GM12878 (cell line): ENCODE measurements around the gene NFKBIE. TPM values are rescaled to one million over a fixed set of nuclear protein-coding genes. Genes with fewer than 3 reads are reported as not detected.
A peak's percentile ranks its signal among the peaks of the same experiment; 100 is the strongest.

Experiments
- BACH1 ChIP-seq: fragments of 450-650 bp; IDR thresholded peaks from 2 replicates; pipeline ENCODE4 v1.6.1; 2017; ENCODE audit warnings: mild to moderate bottlenecking, borderline replicate concordance
- DPF2 ChIP-seq: fragments of 450-650 bp; IDR thresholded peaks from 2 replicates; pipeline ENCODE4 v1.6.1; 2017; ENCODE audit warnings: mild to moderate bottlenecking
- EGR1 ChIP-seq, 2 experiments: IDR thresholded peaks; 1 replicate in 1 of 2; 2 replicates in 1 of 2; pipeline ENCODE4 v1.6.1; 2011 to 2012; ENCODE audit warnings: low read depth in 2 of 2, low read length in 2 of 2, borderline replicate concordance in 1 of 2, mild to moderate bottlenecking in 1 of 2, moderate library complexity in 1 of 2
- ELK1 ChIP-seq: IDR thresholded peaks from 2 replicates; pipeline ENCODE4 v1.6.1; 2012; ENCODE audit warnings: low read depth, low read length, improper control_type of control experiment
- EP300 ChIP-seq, 2 experiments: fragments of 150-350 bp in 1 of 2; IDR thresholded peaks; 2 replicates each; pipeline ENCODE4 v1.6.1; 2011 to 2012; ENCODE audit warnings: low read depth in 2 of 2, low read length in 2 of 2, borderline replicate concordance in 1 of 2, improper control_type of control experiment in 1 of 2, inconsistent platforms in 1 of 2; ENCODE audit not compliant: control insufficient read depth in 1 of 2
- KDM1A ChIP-seq: fragments of 200-600 bp; sonication (generic); IDR thresholded peaks from 2 replicates; pipeline ENCODE4 v1.6.1; 2016; ENCODE audit warnings: borderline replicate concordance
- NBN ChIP-seq: fragments of 450-650 bp; IDR thresholded peaks from 2 replicates; pipeline ENCODE4 v1.6.1; 2016
- NR2F1 ChIP-seq: fragments of 450-650 bp; conservative IDR thresholded peaks from 2 replicates; pipeline ENCODE4 v1.6.1; 2017; ENCODE audit warnings: mild to moderate bottlenecking
- NRF1 ChIP-seq: conservative IDR thresholded peaks from 2 replicates; pipeline ENCODE4 v1.6.1; 2011; ENCODE audit warnings: mild to moderate bottlenecking, low read depth, low read length, improper control_type of control experiment
- RCOR1 ChIP-seq: conservative IDR thresholded peaks from 2 replicates; pipeline ENCODE4 v1.6.1; 2012; ENCODE audit warnings: low read depth, low read length, improper control_type of control experiment
- SIX5 ChIP-seq: IDR thresholded peaks from 2 replicates; pipeline ENCODE4 v1.6.1; 2011; ENCODE audit warnings: mild to moderate bottlenecking, low read depth, low read length, moderate library complexity; ENCODE audit not compliant: severe bottlenecking
- SKIL ChIP-seq: fragments of 450-650 bp; IDR thresholded peaks from 2 replicates; pipeline ENCODE4 v1.6.1; 2017; ENCODE audit warnings: mild to moderate bottlenecking, low read depth, inconsistent platforms; ENCODE audit not compliant: poor library complexity, severe bottlenecking
- WRNIP1 ChIP-seq: IDR thresholded peaks from 2 replicates; pipeline ENCODE4 v1.6.1; 2011; ENCODE audit warnings: low read depth, low read length, improper control_type of control experiment, borderline replicate concordance
- ZNF217 ChIP-seq: fragments of 450-650 bp; IDR thresholded peaks from 2 replicates; pipeline ENCODE4 v1.6.1; 2017; ENCODE audit warnings: antibody characterized with exemption, mild to moderate bottlenecking
- ZNF24 ChIP-seq: fragments of 450-650 bp; IDR thresholded peaks from 2 replicates; pipeline ENCODE4 v1.6.1; 2017; ENCODE audit warnings: antibody characterized with exemption, mild to moderate bottlenecking
- polyA plus RNA-seq, 11 experiments: library from polyadenylated mRNA; depleted of rRNA in 4 of 11; unstranded in 6 of 11; stranded (reverse) in 5 of 11; fragments of >200 nt; fragmentation: Nextera tagmentation in 4 of 11; fragmentation: Illumina TruSeq in 1 of 11; extraction: Ambion mirVana in 4 of 11; extraction: Trizol in 1 of 11; gene quantifications; 1 replicate in 1 of 11; 2 replicates in 10 of 11; pipeline versions ENCODE4 v1.2.1 to v1.2.3, GENCODE V29; 2011 to 2016; ENCODE audit warnings: inconsistent platforms in 2 of 11, missing spikeins in 2 of 11, low read depth in 1 of 11
- total RNA-seq, 4 experiments: library from RNA; depleted of rRNA in 3 of 4; stranded (reverse); fragments of >200 nt in 3 of 4; fragmentation: Illumina TruSeq in 1 of 4; extraction: Trizol in 1 of 4; gene quantifications; 2 replicates each; pipeline versions ENCODE4 v1.2.1 to v1.2.3, GENCODE V29; 2013 to 2021
- TF ChIP-seq, protein P1 (sequence below): fragments of 450-650 bp; formaldehyde crosslinking; IDR thresholded peaks from 2 replicates; pipeline ENCODE4 v1.4.0; 2020; ENCODE audit warnings: mild to moderate bottlenecking, moderate library complexity
- TF ChIP-seq, protein P2 (sequence below): IDR thresholded peaks from 2 replicates; pipeline ENCODE4 v1.6.1; 2011; ENCODE audit warnings: low read depth, low read length, improper control_type of control experiment, borderline replicate concordance
- TF ChIP-seq, protein P3 (sequence below), 3 experiments: IDR thresholded peaks in 2 of 3; conservative IDR thresholded peaks in 1 of 3; 2 replicates each; pipeline ENCODE4 v1.5.1; 2011; ENCODE audit warnings: low read depth in 3 of 3, low read length in 3 of 3, mild to moderate bottlenecking in 3 of 3, control low read depth in 2 of 3, moderate library complexity in 2 of 3, inconsistent platforms in 1 of 3, mixed read lengths in 1 of 3; ENCODE audit not compliant: control insufficient read depth in 2 of 3, insufficient read depth in 1 of 3; ENCODE audit errors: extremely low read depth in 1 of 3

NFKBIE gene
- total and polyA plus RNA-seq, 10 of the 15 experiments (the other 5 are each of a cell fraction or from before 2014, with no cell fraction given), result 10.4 to 106 (median 38.8) TPM

DNA sequence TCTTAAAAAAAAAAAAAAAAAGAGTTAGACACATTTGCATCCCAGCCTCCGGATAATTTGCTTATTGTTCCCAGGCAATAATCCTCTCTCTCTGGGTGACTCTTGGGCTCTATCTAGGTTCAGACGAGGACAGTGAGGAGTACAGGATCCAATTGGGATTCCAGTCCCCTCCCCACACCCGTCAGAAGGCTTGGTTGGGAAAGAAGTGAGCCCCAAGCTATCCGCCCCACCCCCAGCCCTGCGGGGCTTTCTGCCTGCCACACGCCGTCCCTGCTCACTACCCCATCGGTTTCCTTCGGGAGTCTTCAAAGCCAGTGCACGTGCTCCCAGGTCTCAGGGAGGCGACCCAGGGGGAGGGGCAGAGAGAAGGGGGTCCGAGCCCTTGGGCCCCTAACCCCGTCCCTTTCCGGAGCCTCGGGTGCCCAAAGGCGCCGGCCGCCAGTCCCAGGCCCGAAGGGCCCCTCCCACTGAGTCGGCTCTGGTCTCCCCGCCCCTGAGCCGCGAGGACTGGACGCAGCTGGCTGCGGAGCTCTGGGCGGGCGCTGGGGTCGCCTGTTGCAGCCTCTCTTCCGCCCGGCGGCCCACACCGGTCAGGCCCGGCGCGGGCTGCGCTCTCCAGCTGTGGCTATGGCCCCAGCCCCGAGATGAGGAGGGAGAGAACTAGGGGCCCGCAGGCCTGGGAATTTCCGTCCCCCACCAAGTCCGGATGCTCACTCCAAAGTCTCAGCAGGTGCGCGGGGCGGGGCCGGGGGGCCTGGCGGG lies 46.1 kb downstream of the NFKBIE start (continued):
- TF ChIP-seq, protein P1, sequence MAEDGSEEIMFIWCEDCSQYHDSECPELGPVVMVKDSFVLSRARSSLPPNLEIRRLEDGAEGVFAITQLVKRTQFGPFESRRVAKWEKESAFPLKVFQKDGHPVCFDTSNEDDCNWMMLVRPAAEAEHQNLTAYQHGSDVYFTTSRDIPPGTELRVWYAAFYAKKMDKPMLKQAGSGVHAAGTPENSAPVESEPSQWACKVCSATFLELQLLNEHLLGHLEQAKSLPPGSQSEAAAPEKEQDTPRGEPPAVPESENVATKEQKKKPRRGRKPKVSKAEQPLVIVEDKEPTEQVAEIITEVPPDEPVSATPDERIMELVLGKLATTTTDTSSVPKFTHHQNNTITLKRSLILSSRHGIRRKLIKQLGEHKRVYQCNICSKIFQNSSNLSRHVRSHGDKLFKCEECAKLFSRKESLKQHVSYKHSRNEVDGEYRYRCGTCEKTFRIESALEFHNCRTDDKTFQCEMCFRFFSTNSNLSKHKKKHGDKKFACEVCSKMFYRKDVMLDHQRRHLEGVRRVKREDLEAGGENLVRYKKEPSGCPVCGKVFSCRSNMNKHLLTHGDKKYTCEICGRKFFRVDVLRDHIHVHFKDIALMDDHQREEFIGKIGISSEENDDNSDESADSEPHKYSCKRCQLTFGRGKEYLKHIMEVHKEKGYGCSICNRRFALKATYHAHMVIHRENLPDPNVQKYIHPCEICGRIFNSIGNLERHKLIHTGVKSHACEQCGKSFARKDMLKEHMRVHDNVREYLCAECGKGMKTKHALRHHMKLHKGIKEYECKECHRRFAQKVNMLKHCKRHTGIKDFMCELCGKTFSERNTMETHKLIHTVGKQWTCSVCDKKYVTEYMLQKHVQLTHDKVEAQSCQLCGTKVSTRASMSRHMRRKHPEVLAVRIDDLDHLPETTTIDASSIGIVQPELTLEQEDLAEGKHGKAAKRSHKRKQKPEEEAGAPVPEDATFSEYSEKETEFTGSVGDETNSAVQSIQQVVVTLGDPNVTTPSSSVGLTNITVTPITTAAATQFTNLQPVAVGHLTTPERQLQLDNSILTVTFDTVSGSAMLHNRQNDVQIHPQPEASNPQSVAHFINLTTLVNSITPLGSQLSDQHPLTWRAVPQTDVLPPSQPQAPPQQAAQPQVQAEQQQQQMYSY, result no peak
- TF ChIP-seq, protein P2, sequence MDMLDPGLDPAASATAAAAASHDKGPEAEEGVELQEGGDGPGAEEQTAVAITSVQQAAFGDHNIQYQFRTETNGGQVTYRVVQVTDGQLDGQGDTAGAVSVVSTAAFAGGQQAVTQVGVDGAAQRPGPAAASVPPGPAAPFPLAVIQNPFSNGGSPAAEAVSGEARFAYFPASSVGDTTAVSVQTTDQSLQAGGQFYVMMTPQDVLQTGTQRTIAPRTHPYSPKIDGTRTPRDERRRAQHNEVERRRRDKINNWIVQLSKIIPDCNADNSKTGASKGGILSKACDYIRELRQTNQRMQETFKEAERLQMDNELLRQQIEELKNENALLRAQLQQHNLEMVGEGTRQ, result no peak
- TF ChIP-seq EGR1 (IDR thresholded peaks at IDR 0.05; ENCODE audit: borderline replicate concordance in 1 of 2, low read depth in 2 of 2, low read length in 2 of 2) (no peak), RCOR1 (no peak), NBN (peak; percentile 74; the same call in 1 of the 2 replicates), BACH1 (no peak; the same call in 1 of the 2 replicates), NRF1 (no peak), ELK1 (no peak), SIX5 (no peak), SKIL (no peak), ZNF217 (no peak), WRNIP1 (no peak), EP300 (IDR thresholded peaks at IDR 0.05; ENCODE audit: borderline replicate concordance in 1 of 2, control insufficient read depth in 1 of 2, low read depth in 2 of 2, low read length in 2 of 2) (no peak), DPF2 (peak; percentile 75), NR2F1 (peak; percentile 64; the same call in 1 of the 2 replicates), ZNF24 (0 out of 2 replicates have a peak, but pooled peaks have one; percentile 39), KDM1A (no peak)
- TF ChIP-seq, protein P3, sequence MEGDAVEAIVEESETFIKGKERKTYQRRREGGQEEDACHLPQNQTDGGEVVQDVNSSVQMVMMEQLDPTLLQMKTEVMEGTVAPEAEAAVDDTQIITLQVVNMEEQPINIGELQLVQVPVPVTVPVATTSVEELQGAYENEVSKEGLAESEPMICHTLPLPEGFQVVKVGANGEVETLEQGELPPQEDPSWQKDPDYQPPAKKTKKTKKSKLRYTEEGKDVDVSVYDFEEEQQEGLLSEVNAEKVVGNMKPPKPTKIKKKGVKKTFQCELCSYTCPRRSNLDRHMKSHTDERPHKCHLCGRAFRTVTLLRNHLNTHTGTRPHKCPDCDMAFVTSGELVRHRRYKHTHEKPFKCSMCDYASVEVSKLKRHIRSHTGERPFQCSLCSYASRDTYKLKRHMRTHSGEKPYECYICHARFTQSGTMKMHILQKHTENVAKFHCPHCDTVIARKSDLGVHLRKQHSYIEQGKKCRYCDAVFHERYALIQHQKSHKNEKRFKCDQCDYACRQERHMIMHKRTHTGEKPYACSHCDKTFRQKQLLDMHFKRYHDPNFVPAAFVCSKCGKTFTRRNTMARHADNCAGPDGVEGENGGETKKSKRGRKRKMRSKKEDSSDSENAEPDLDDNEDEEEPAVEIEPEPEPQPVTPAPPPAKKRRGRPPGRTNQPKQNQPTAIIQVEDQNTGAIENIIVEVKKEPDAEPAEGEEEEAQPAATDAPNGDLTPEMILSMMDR (IDR thresholded peaks at IDR 0.05 in 2 of 3, conservative IDR thresholded peaks at IDR 0.05 in 1 of 3; ENCODE audit: control insufficient read depth in 2 of 3, extremely low read depth in 1 of 3, insufficient read depth in 1 of 3, low read depth in 3 of 3, low read length in 3 of 3), result no peak
